HepG2 (cell line): ENCODE measurements around the gene TMEM129. TPM values are rescaled to one million over a fixed set of nuclear protein-coding genes. Genes with fewer than 3 reads are reported as not detected.
A peak's percentile ranks its signal among the peaks of the same experiment; 100 is the strongest.

Experiments used
- CHD2 ChIP-seq: IDR thresholded peaks from 2 replicates; pipeline ENCODE4 v1.6.1; 2011; ENCODE audit warnings: low read depth, low read length, improper control_type of control experiment
- ELK4 ChIP-seq: sonication (generic); formaldehyde crosslinking; IDR thresholded peaks from 2 replicates; pipeline ENCODE4 v1.9.0; 2021; ENCODE audit warnings: missing genetic modification reagents, borderline replicate concordance
- HMGXB4 ChIP-seq, 2 experiments: sonication (generic) in 1 of 2; formaldehyde crosslinking in 1 of 2; IDR thresholded peaks; 2 replicates each; pipeline versions ENCODE4 v1.4.0 to v1.6.1; 2018 to 2020; ENCODE audit warnings: missing genetic modification reagents in 2 of 2, borderline replicate concordance in 1 of 2, low read depth in 1 of 2, mild to moderate bottlenecking in 1 of 2, missing biosample characterization in 1 of 2
- MATR3 ChIP-seq: sonication (generic); formaldehyde crosslinking; IDR thresholded peaks from 2 replicates; pipeline ENCODE4 v1.4.0; 2020; ENCODE audit warnings: missing genetic modification reagents
- MTA1 ChIP-seq: sonication (generic); formaldehyde crosslinking; IDR thresholded peaks from 2 replicates; pipeline ENCODE4 v1.4.0; 2020; ENCODE audit warnings: missing genetic modification reagents, mild to moderate bottlenecking, borderline replicate concordance
- POGK ChIP-seq: sonication (generic); formaldehyde crosslinking; conservative IDR thresholded peaks from 2 replicates; pipeline ENCODE4 v1.8.0; 2022; ENCODE audit warnings: mild to moderate bottlenecking, moderate library complexity, missing genetic modification reagents
- ZBTB14 ChIP-seq: sonication (generic); formaldehyde crosslinking; IDR thresholded peaks from 2 replicates; pipeline ENCODE4 v1.4.0; 2020; ENCODE audit warnings: missing genetic modification reagents
- ZNF276 ChIP-seq: sonication (generic); formaldehyde crosslinking; IDR thresholded peaks from 2 replicates; pipeline ENCODE4 v1.4.0; 2020; ENCODE audit warnings: mild to moderate bottlenecking, low read depth, missing genetic modification reagents
- ZNF296 ChIP-seq: sonication (generic); formaldehyde crosslinking; conservative IDR thresholded peaks from 2 replicates; pipeline ENCODE4 v1.5.0; 2020; ENCODE audit warnings: mild to moderate bottlenecking, missing genetic modification reagents
- ZNF317 ChIP-seq: sonication (generic); formaldehyde crosslinking; IDR thresholded peaks from 2 replicates; pipeline ENCODE4 v1.5.0; 2020; ENCODE audit warnings: mild to moderate bottlenecking, missing genetic modification reagents
- ZNF672 ChIP-seq: sonication (generic); formaldehyde crosslinking; IDR thresholded peaks from 2 replicates; pipeline ENCODE4 v1.8.1; 2022; ENCODE audit warnings: missing genetic modification reagents
- ZNF782 ChIP-seq: sonication (generic); formaldehyde crosslinking; IDR thresholded peaks from 2 replicates; pipeline ENCODE4 v1.4.0; 2020; ENCODE audit warnings: missing genetic modification reagents, mild to moderate bottlenecking, borderline replicate concordance
- ZNF792 ChIP-seq: IDR thresholded peaks from 2 replicates; pipeline ENCODE4 v1.6.1; 2016
- polyA plus RNA-seq, 8 experiments: library from polyadenylated mRNA; depleted of rRNA in 3 of 8; stranded (reverse) in 7 of 8; unstranded in 1 of 8; fragments of >200 nt; fragmentation: Illumina TruSeq in 4 of 8; extraction: Trizol in 4 of 8; gene quantifications; 2 replicates each; pipeline versions ENCODE4 v1.2.1 to v1.2.3, GENCODE V29; 2011 to 2016; ENCODE audit warnings: low read depth in 4 of 8, missing spikeins in 1 of 8, mixed read lengths in 1 of 8; ENCODE audit not compliant: insufficient read depth in 1 of 8
- total RNA-seq, 5 experiments: library from RNA; depleted of rRNA; stranded (reverse); fragments of >200 nt; fragmentation: Illumina TruSeq; extraction: Trizol; gene quantifications; 2 replicates each; pipeline ENCODE4 v1.2.3, GENCODE V29; 2016; ENCODE audit warnings: low read depth in 1 of 5

TMEM129 gene
- total and polyA plus RNA-seq, 2 of the 13 experiments (the other 11 are each of a cell fraction or from before 2014, with no cell fraction given): 19.0 to 25.8 TPM

- TF ChIP-seq ZNF276: no peak
- TF ChIP-seq HMGXB4 (CRISPR knock-in tag; IDR thresholded peaks at IDR 0.05; ENCODE audit: borderline replicate concordance in 1 of 2, low read depth in 1 of 2): 0 out of 4 replicates have a peak, but pooled peaks of 1 of the 2 experiments have one; percentile 6
- TF ChIP-seq POGK: no peak
- no peak for TF ChIP-seq MATR3 (CRISPR knock-in tag)
- no peak for TF ChIP-seq CHD2
- TF ChIP-seq ZNF296 (CRISPR knock-in tag): no peak
- TF ChIP-seq ZBTB14: no peak
- no peak for TF ChIP-seq ZNF792 (CRISPR knock-in tag)
- no peak for TF ChIP-seq ZNF782 (CRISPR knock-in tag)
- no peak for TF ChIP-seq ELK4 (CRISPR knock-in tag)
- TF ChIP-seq ZNF672: no peak
- no peak for TF ChIP-seq MTA1 (CRISPR knock-in tag)
- TF ChIP-seq ZNF317: 0 out of 2 replicates have a peak, but pooled peaks have one; percentile 48
Measured at GRCh38 chr4:1762264-1763010, 41.3 kb upstream of the TMEM129 start (continued).
